Measurements from ENCODE around the gene VWA5B2. TPM values are rescaled to one million over a fixed set of nuclear protein-coding genes. Genes with fewer than 3 reads are reported as not detected.

VWA5B2 gene
- total RNA-seq, 4 donors from 2014 or later: 0.95 to 5.0 (median 1.4) TPM; not detected in 1

DNA sequence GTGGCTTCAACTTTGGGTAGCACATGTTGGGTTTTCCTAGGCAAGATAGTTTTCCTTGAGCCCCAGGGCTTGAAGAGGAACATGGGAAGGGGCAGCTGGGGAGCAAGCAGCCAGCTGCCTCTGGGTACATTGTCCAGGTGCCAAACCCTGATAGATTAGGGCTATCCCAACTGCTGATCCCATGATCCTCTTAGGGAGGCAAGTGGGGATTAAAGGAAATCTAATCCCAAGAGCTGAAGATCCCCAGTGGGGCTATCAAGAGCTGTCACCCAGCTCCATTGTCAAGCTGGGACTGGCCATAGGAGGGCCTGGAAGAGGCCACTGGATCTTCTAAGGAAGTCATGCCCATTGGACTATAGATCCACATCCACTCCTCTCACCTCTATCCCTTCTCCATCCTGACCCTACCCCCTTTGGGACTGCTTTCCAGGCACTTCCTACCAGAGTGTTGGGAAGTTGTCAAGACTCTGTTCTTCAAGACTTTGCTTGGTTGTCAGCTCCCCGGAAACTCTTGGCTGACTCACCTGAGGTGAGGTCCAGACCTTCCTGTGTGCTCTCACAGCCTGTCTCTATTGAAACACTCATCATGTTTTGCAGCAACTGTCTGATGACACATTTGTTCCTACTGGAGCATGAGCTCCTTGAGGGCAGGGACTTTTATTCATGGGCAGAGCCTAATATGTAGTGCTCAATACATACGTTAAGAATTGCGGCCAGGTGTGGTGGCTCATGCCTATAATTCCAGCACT is 26.1 kb downstream of the VWA5B2 start:
- in situ Hi-C loops (cut with MboI; ENCODE audit: low pct_ligation_motif_present in 1 of 4, low pct_unique_long_range_greater_than_20kb in 1 of 4, low sequenced_read_pairs in 3 of 4) (loop anchor here in 1 of 4 donors (25.0 kb wide), 1 partner anchor 368 kb away; the partner anchor contains the start of gene PARL), intact Hi-C loops (cut with DNase I; ENCODE audit: low total_unique reads) (no loop called here)
- Histone ChIP-seq H3K4me3 (no peak overlapping the region), H3K27ac (no peak overlapping the region), H3K4me1 (peaks cover 0 to 13% (median 10%) of the 10 kb centered on the region in 4 donors), H3K27me3 (peaks cover 25% of the 10 kb centered on the region), H3K9me3 (no peaks in the 10 kb centered on the region), H3K36me3 (no peaks in the 10 kb centered on the region)
- DNase-seq: no peak
- TF ChIP-seq POLR2A (IDR thresholded peaks at IDR 0.05) (no peak), EP300 (IDR thresholded peaks at IDR 0.05; ENCODE audit: low read depth) (no peak), POLR2AphosphoS5 (IDR thresholded peaks at IDR 0.05) (no peak)
- WGBS, 2 donors (ENCODE audit: low coverage in 1 of 2): 96% methylated on average over 3 of the region's 3 CpGs; no CpG with 5 or more reads in 1 of the 2 donors

DNA sequence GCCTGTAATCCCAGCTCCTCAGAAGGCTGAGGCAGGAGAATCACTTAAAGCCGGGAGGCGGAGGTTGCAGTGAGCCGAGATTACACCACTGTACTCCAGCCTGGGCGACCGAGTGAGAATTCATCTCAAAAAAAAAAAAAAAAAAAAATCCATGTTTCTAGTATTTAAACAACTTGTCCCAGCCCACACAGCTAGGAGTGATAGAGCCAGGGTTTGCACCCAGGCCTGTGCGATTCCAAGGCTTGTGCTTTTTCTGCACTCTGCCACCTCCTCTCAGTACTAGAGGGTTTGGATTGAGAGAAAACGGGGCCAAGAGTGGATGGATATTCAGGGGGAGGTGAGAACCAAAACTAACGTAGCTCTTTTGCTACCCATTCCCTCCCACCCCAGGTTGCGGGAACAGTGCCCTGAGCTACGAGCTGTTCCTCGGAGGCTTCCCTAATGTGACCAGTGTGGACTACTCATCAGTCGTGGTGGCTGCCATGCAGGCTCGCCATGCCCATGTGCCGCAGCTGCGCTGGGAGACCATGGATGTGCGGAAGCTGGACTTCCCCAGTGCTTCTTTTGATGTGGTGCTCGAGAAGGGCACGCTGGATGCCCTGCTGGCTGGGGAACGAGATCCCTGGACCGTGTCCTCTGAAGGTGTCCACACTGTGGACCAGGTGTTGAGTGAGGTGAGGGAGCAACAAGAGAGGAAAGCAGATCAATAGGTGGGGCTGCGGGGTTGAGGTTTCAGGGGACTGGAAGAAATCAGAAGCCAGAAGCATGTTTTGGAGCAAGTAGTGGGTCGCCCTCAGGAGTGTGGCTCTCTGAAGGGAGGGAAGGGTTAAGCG is 27.9 kb downstream of the VWA5B2 start:
- 84 to 94% methylated on average over 5 to 23 of the region's 23 CpGs for WGBS, 2 donors (ENCODE audit: low coverage in 1 of 2)
- H3K9me3 ChIP-seq: no peaks in the 10 kb centered on the region
- TF ChIP-seq EP300 (IDR thresholded peaks at IDR 0.05; ENCODE audit: low read depth) (no peak), POLR2AphosphoS5 (IDR thresholded peaks at IDR 0.05) (no peak), POLR2A (IDR thresholded peaks at IDR 0.05) (no peak)
- TF ChIP-seq, protein P1, sequence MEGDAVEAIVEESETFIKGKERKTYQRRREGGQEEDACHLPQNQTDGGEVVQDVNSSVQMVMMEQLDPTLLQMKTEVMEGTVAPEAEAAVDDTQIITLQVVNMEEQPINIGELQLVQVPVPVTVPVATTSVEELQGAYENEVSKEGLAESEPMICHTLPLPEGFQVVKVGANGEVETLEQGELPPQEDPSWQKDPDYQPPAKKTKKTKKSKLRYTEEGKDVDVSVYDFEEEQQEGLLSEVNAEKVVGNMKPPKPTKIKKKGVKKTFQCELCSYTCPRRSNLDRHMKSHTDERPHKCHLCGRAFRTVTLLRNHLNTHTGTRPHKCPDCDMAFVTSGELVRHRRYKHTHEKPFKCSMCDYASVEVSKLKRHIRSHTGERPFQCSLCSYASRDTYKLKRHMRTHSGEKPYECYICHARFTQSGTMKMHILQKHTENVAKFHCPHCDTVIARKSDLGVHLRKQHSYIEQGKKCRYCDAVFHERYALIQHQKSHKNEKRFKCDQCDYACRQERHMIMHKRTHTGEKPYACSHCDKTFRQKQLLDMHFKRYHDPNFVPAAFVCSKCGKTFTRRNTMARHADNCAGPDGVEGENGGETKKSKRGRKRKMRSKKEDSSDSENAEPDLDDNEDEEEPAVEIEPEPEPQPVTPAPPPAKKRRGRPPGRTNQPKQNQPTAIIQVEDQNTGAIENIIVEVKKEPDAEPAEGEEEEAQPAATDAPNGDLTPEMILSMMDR (IDR thresholded peaks at IDR 0.05): no peak
- DNase-seq: no peak
- H3K4me1 ChIP-seq: peaks cover 9 to 26% (median 24%) of the 10 kb centered on the region in 4 donors
- peaks cover 41% of the 10 kb centered on the region for H3K27me3 ChIP-seq
- H3K27ac ChIP-seq: no peak overlapping the region
- no peaks in the 10 kb centered on the region for H3K36me3 ChIP-seq
- in situ Hi-C loops (cut with MboI; ENCODE audit: low pct_ligation_motif_present in 1 of 4, low pct_unique_long_range_greater_than_20kb in 1 of 4, low sequenced_read_pairs in 3 of 4) (loop anchor here in 1 of 4 donors (25.0 kb wide), 1 partner anchor 370 kb away; the partner anchor contains the start of gene PARL), intact Hi-C loops (cut with DNase I; ENCODE audit: low total_unique reads) (no loop called here)
- no peak overlapping the region for H3K4me3 ChIP-seq

DNA sequence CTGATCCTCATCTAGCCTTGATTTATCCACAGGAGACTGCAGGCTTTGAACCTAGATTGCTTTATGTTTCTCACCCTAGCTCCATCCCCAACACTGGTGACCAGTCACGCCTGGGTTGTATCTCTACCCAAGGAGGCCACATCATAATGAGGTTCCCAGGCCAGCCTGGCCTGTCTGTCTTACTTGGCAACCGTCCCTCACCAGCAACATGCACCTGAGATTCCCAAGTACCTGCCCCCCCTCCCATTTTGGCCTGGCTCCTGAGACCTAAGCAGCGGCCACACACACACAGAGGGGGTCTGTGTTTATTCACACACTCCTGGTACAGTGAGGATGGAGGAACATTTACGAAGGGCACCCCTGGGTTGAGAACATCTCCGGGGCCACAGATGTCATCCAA is 29.5 kb downstream of the VWA5B2 start:
- in situ Hi-C loops (cut with MboI; ENCODE audit: low pct_ligation_motif_present in 1 of 4, low pct_unique_long_range_greater_than_20kb in 1 of 4, low sequenced_read_pairs in 3 of 4) (loop anchor here in 1 of 4 donors (25.0 kb wide), 1 partner anchor 372 kb away; the partner anchor contains the start of gene PARL), intact Hi-C loops (cut with DNase I; ENCODE audit: low total_unique reads) (no loop called here)
- no peaks in the 10 kb centered on the region for H3K36me3 ChIP-seq
- no peaks in the 10 kb centered on the region for H3K9me3 ChIP-seq
- H3K27me3 ChIP-seq: peaks cover 57% of the 10 kb centered on the region
- peaks cover 9 to 30% (median 28%) of the 10 kb centered on the region in 4 donors for H3K4me1 ChIP-seq
- no peak for TF ChIP-seq EP300 (IDR thresholded peaks at IDR 0.05; ENCODE audit: low read depth)
- TF ChIP-seq, protein P1 (IDR thresholded peaks at IDR 0.05): no peak
- TF ChIP-seq POLR2A (IDR thresholded peaks at IDR 0.05): no peak
- no peak overlapping the region for H3K27ac ChIP-seq
- WGBS, 2 donors (ENCODE audit: low coverage in 1 of 2): 84% methylated on average over 5 of the region's 5 CpGs; no CpG with 5 or more reads in 1 of the 2 donors
- DNase-seq: no peak
- no peak overlapping the region for H3K4me3 ChIP-seq

DNA sequence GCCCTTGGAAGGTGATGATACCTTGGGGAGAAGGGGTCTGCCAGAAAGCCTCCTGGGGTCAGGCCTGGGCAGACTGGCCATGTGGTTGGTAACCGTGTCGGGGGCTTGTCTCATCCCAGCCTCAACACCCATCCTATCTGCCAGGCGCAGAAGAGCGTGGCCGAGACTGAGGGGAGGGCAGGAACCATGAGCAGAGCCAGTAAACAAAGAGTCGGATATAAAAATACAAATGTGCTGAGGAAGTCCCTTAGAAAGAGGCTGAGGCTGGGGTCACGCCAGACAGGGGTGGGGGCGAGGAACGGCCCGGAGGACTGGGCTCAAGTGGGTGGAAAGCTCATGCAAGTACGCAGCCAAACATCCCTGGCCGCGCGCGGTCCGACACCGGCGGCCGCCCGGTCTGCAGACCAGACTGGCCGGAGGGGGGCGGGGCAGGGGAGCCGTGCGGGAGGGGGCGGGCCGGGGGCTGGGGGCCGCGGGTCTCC is 30.1 kb downstream of the VWA5B2 start:
- no peak for TF ChIP-seq POLR2AphosphoS5 (IDR thresholded peaks at IDR 0.05)
- TF ChIP-seq, protein P1 (IDR thresholded peaks at IDR 0.05): no peak
- TF ChIP-seq EP300 (IDR thresholded peaks at IDR 0.05; ENCODE audit: low read depth): no peak
- no peak for TF ChIP-seq POLR2A (IDR thresholded peaks at IDR 0.05)
- Histone ChIP-seq H3K27ac (no peak overlapping the region), H3K9me3 (no peaks in the 10 kb centered on the region), H3K27me3 (peaks cover 63% of the 10 kb centered on the region), H3K36me3 (no peaks in the 10 kb centered on the region), H3K4me1 (peaks cover 9 to 30% (median 28%) of the 10 kb centered on the region in 4 donors), H3K4me3 (peak overlapping the region in 1 of 4 donors; percentile 26)
- intact Hi-C loops (cut with DNase I; ENCODE audit: low total_unique reads) (no loop called here), in situ Hi-C loops (cut with MboI; ENCODE audit: low pct_ligation_motif_present in 1 of 4, low pct_unique_long_range_greater_than_20kb in 1 of 4, low sequenced_read_pairs in 3 of 4) (loop anchor here in 1 of 4 donors (25.0 kb wide), 1 partner anchor 372 kb away; the partner anchor contains the start of gene PARL)
- WGBS, 2 donors (ENCODE audit: low coverage in 1 of 2): 43% methylated on average over 14 of the region's 28 CpGs; no CpG with 5 or more reads in 1 of the 2 donors
- no peak for DNase-seq
